ENCODE data around the gene JAKMIP1. TPM values are rescaled to one million over a fixed set of nuclear protein-coding genes. Genes with fewer than 3 reads are reported as not detected.

JAKMIP1 gene
- total and polyA plus RNA-seq, 12 donors: 0.14 to 5.3 (median 2.9) TPM; not detected in 2

GRCh38 chr4:6128221-6128850, 72.0 kb downstream of the JAKMIP1 start:
- intact Hi-C loops (cut with DNase I): no loop called here
- 75 to 86% (median 81%) methylated on average over 11 of the region's 11 CpGs for WGBS, 4 donors
- no peak for TF ChIP-seq POLR2A (IDR thresholded peaks at IDR 0.05)
- TF ChIP-seq CTCF (IDR thresholded peaks at IDR 0.05): no peak
- no peak overlapping the region for H3K27ac ChIP-seq
- H3K4me3 ChIP-seq: no peak overlapping the region
- no peak for DNase-seq
- no peaks in the 10 kb centered on the region for H3K4me1 ChIP-seq (replicated peaks in 1 of 2)
- no peaks in the 10 kb centered on the region for H3K36me3 ChIP-seq (replicated peaks in 1 of 2)
- no peaks in the 10 kb centered on the region for H3K27me3 ChIP-seq
- no peaks in the 10 kb centered on the region for H3K9me3 ChIP-seq (replicated peaks in 1 of 3)

- 80 to 84% (median 84%) methylated on average over 18 to 20 of the region's 20 CpGs for WGBS, 4 donors
- DNase-seq: no peak
- Histone ChIP-seq H3K36me3 (replicated peaks in 1 of 2) (no peaks in the 10 kb centered on the region), H3K9me3 (replicated peaks in 1 of 3) (no peaks in the 10 kb centered on the region), H3K4me1 (replicated peaks in 1 of 2) (no peaks in the 10 kb centered on the region), H3K27ac (no peak overlapping the region), H3K27me3 (no peaks in the 10 kb centered on the region), H3K4me3 (no peak overlapping the region)
- no peak for TF ChIP-seq POLR2A (IDR thresholded peaks at IDR 0.05)
- no peak for TF ChIP-seq CTCF (IDR thresholded peaks at IDR 0.05)
- intact Hi-C loops (cut with DNase I): no loop called here
Observed at GRCh38 chr4:6126971-6127745, 73.2 kb downstream of the JAKMIP1 start.

GRCh38 chr4:6125103-6125651, 75.2 kb downstream of the JAKMIP1 start:
- Histone ChIP-seq H3K27me3 (no peaks in the 10 kb centered on the region), H3K4me3 (no peak overlapping the region), H3K27ac (no peak overlapping the region), H3K4me1 (replicated peaks in 1 of 2) (no peaks in the 10 kb centered on the region), H3K36me3 (replicated peaks in 1 of 2) (no peaks in the 10 kb centered on the region), H3K9me3 (replicated peaks in 1 of 3) (no peaks in the 10 kb centered on the region)
- intact Hi-C loops (cut with DNase I): no loop called here
- no peak for TF ChIP-seq CTCF (IDR thresholded peaks at IDR 0.05)
- TF ChIP-seq POLR2A (IDR thresholded peaks at IDR 0.05): no peak
- no peak for DNase-seq
- 20 to 70% (median 62%) methylated on average over 2 to 5 of the region's 5 CpGs for WGBS, 4 donors

- Histone ChIP-seq H3K4me1 (replicated peaks in 1 of 2) (no peaks in the 10 kb centered on the region), H3K27me3 (no peaks in the 10 kb centered on the region), H3K9me3 (replicated peaks in 1 of 3) (no peaks in the 10 kb centered on the region), H3K4me3 (no peak overlapping the region), H3K27ac (no peak overlapping the region), H3K36me3 (replicated peaks in 1 of 2) (no peaks in the 10 kb centered on the region)
- TF ChIP-seq CTCF (IDR thresholded peaks at IDR 0.05) (no peak), POLR2A (IDR thresholded peaks at IDR 0.05) (no peak)
- no peak for DNase-seq
- intact Hi-C loops (cut with DNase I): no loop called here
- WGBS, 4 donors: 90 to 92% (median 92%) methylated on average over 2 to 6 of the region's 6 CpGs
Observed at GRCh38 chr4:6124386-6125102, 75.8 kb downstream of the JAKMIP1 start.
